OCI-LY7 (cell line): ENCODE data around the gene HSD17B4. TPM values are rescaled to one million over a fixed set of nuclear protein-coding genes. Genes with fewer than 3 reads are reported as not detected.

Experiments used
- BruUV-seq: library from RNA; stranded (reverse); fragments of 400-500 nt; replicated peaks from 2 replicates; lab custom pipeline; 2021; lab: Mats Ljungman, UMichigan
- CTCF ChIA-PET: fragments of 300-600 bp; sonication (Branson Sonifier 250); formaldehyde crosslinking; loops from one replicate; lab custom pipeline; 2022; ENCODE audit warnings: antibody characterized with exemption; ENCODE audit not compliant: unreplicated experiment; lab: Charles Lee
- POLR2A ChIA-PET: fragments of 300-600 bp; sonication (Branson Sonifier 250); formaldehyde crosslinking; loops from one replicate; lab custom pipeline; 2022; ENCODE audit warnings: antibody characterized with exemption; lab: Charles Lee
- DNase-seq: peaks from one replicate; pipeline ENCODE4 v3.0.0-alpha.2; 2015; ENCODE audit warnings: low spot score
- H2AFZ ChIP-seq: fragments of 200-600 bp; sonication (generic), shearing (Covaris generic); 2 replicates; pipeline ENCODE4 v1.6.1; 2014; ENCODE audit warnings: mild to moderate bottlenecking, antibody characterized with exemption, low read length, moderate library complexity
- H3K27ac ChIP-seq: fragments of 200-600 bp; sonication (generic); 2 replicates; pipeline ENCODE4 v1.5.1; 2014; ENCODE audit warnings: mixed run types, low read depth, mild to moderate bottlenecking, moderate library complexity, low read length, inconsistent platforms; ENCODE audit not compliant: poor library complexity, severe bottlenecking
- H3K36me3 ChIP-seq: fragments of 200-600 bp; sonication (generic); 2 replicates; pipeline ENCODE4 v1.6.1; 2014; ENCODE audit warnings: mild to moderate bottlenecking, antibody characterized with exemption, low read length, moderate library complexity, mixed read lengths; ENCODE audit not compliant: insufficient read depth
- H3K4me1 ChIP-seq: fragments of 200-600 bp; sonication (generic); 2 replicates; pipeline ENCODE4 v1.5.1; 2014; ENCODE audit warnings: mild to moderate bottlenecking, low read length; ENCODE audit not compliant: insufficient read depth, poor library complexity, severe bottlenecking
- H3K4me2 ChIP-seq: fragments of 200-600 bp; sonication (generic); 2 replicates; pipeline ENCODE4 v1.6.1; 2014; ENCODE audit warnings: mild to moderate bottlenecking, low read length
- H3K4me3 ChIP-seq: fragments of 200-600 bp; sonication (generic); 2 replicates; pipeline ENCODE4 v1.5.1; 2014; ENCODE audit warnings: mild to moderate bottlenecking, low read depth, low read length; ENCODE audit not compliant: poor library complexity, severe bottlenecking
- H3K79me2 ChIP-seq: fragments of 200-600 bp; sonication (generic); 2 replicates; pipeline ENCODE4 v1.6.1; 2016; ENCODE audit warnings: low read depth, mild to moderate bottlenecking, low read length, moderate library complexity, mixed read lengths; ENCODE audit not compliant: insufficient read depth
- H3K9me2 ChIP-seq: fragments of 200-600 bp; sonication (generic); 2 replicates; pipeline ENCODE4 v1.6.1; 2016; ENCODE audit warnings: mild to moderate bottlenecking, low read length, mixed read lengths; ENCODE audit not compliant: insufficient read depth
- H3K9me3 ChIP-seq: fragments of 200-600 bp; sonication (generic); 2 replicates; pipeline ENCODE4 v1.6.1; 2014; ENCODE audit warnings: mild to moderate bottlenecking, mixed run types, low read length, mixed read lengths
- H4K20me1 ChIP-seq: fragments of 200-600 bp; sonication (generic); 2 replicates; pipeline ENCODE4 v1.6.1; 2014; ENCODE audit warnings: mild to moderate bottlenecking, antibody characterized with exemption, low read length, moderate library complexity, mixed read lengths; ENCODE audit not compliant: insufficient read depth
- EZH2phosphoT487 ChIP-seq: fragments of 200-600 bp; sonication (generic); IDR thresholded peaks from 2 replicates; pipeline ENCODE4 v1.6.1; 2018; ENCODE audit warnings: low read depth, borderline replicate concordance, mild to moderate bottlenecking, mixed run types, antibody characterized with exemption, low read length, moderate library complexity, mixed read lengths
- intact Hi-C: fragments of 100-400 bp; cut with micrococcal nuclease; formaldehyde crosslinking; loops from one replicate; pipeline ENCODE4 v1.10.0; 2022; ENCODE audit not compliant: unreplicated experiment
- total RNA-seq, 2 experiments: library from RNA; depleted of rRNA in 1 of 2; stranded (reverse); fragments of >200 nt in 1 of 2; shearing (Covaris generic) in 1 of 2; gene quantifications; 2 replicates each; pipeline ENCODE4 v1.2.3, GENCODE V29; 2014 to 2022
- TF ChIP-seq, protein P1 (sequence below): fragments of 200-600 bp; sonication (generic); conservative IDR thresholded peaks from 2 replicates; pipeline ENCODE4 v1.5.1; 2014; ENCODE audit warnings: mild to moderate bottlenecking, antibody characterized with exemption, low read length, moderate library complexity, mixed read lengths

Gene HSD17B4
- total RNA-seq, 2 experiments from 2014 or later: 55.4 to 145 TPM

DNA sequence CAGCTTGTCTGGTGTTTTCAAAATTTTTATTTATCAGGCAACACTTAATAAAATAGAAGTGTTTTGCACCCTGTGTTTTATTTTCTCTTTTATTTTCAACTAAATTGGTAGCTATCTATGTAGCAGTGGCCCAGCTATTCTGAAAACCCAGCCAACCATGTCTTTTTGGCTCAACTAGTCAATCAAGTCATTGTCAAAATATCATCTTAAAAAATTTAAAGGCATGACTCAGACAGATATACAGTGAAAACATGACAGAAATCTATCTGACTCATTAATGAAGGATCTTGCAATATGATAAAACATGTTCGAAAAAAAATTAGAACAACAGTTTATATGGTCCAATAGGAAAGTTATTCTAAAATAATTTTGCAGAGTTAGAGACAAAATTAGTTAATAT lies 75.1 kb downstream of the HSD17B4 start:
- Histone ChIP-seq H3K4me3 (no peak overlapping the region), H3K79me2 (no peaks in the 10 kb centered on the region), H3K9me2 (no peaks in the 10 kb centered on the region), H3K4me2 (no peak overlapping the region), H3K36me3 (peaks cover 29% of the 10 kb centered on the region), H4K20me1 (no peaks in the 10 kb centered on the region), H3K9me3 (no peaks in the 10 kb centered on the region), H3K4me1 (no peaks in the 10 kb centered on the region), H3K27ac (no peak overlapping the region), H2AFZ (no peak overlapping the region)
- TF ChIP-seq EZH2phosphoT487: no peak
- TF ChIP-seq, protein P1, sequence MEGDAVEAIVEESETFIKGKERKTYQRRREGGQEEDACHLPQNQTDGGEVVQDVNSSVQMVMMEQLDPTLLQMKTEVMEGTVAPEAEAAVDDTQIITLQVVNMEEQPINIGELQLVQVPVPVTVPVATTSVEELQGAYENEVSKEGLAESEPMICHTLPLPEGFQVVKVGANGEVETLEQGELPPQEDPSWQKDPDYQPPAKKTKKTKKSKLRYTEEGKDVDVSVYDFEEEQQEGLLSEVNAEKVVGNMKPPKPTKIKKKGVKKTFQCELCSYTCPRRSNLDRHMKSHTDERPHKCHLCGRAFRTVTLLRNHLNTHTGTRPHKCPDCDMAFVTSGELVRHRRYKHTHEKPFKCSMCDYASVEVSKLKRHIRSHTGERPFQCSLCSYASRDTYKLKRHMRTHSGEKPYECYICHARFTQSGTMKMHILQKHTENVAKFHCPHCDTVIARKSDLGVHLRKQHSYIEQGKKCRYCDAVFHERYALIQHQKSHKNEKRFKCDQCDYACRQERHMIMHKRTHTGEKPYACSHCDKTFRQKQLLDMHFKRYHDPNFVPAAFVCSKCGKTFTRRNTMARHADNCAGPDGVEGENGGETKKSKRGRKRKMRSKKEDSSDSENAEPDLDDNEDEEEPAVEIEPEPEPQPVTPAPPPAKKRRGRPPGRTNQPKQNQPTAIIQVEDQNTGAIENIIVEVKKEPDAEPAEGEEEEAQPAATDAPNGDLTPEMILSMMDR: no peak
- POLR2A ChIA-PET: interaction anchor here (1.3 to 1.7 kb wide), 2 partner anchors 31 to 74 kb away, joined by 3 to 6 read pairs; no protein-coding TSS in a partner anchor
- CTCF ChIA-PET: no interaction called here
- intact Hi-C loops: no loop called here
- no TSS peak for BruUV-seq
- no peak for DNase-seq

DNA sequence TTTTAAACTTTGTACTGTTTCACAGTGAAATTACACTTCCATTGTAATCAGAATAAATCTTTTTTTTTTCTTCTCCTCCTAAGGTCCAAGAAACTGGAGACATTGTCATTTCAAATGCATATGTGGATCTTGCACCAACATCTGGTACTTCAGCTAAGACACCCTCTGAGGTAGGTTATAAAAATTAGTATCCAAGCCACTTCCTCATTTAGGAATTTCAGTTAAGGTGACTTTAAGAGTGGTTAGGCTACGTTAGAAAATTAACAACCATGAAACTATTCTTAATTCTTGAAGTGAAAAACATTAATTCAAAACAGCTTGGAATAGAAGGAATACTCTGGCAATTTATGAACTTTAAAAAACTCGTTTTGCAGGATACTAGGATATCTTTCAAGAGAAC lies 77.5 kb downstream of the HSD17B4 start:
- POLR2A ChIA-PET: no interaction called here
- BruUV-seq: no TSS peak
- no peak overlapping the region for H3K27ac ChIP-seq
- H3K36me3 ChIP-seq: peaks cover 29% of the 10 kb centered on the region
- H3K4me3 ChIP-seq: no peak overlapping the region
- no peak overlapping the region for H2AFZ ChIP-seq
- H3K4me2 ChIP-seq: no peak overlapping the region
- CTCF ChIA-PET: no interaction called here
- H3K9me2 ChIP-seq: no peaks in the 10 kb centered on the region
- H4K20me1 ChIP-seq: no peaks in the 10 kb centered on the region
- no peak for TF ChIP-seq EZH2phosphoT487
- TF ChIP-seq, protein P1: no peak
- intact Hi-C loops: no loop called here
- no peaks in the 10 kb centered on the region for H3K4me1 ChIP-seq
- no peak for DNase-seq
- no peaks in the 10 kb centered on the region for H3K9me3 ChIP-seq
- H3K79me2 ChIP-seq: no peaks in the 10 kb centered on the region

DNA sequence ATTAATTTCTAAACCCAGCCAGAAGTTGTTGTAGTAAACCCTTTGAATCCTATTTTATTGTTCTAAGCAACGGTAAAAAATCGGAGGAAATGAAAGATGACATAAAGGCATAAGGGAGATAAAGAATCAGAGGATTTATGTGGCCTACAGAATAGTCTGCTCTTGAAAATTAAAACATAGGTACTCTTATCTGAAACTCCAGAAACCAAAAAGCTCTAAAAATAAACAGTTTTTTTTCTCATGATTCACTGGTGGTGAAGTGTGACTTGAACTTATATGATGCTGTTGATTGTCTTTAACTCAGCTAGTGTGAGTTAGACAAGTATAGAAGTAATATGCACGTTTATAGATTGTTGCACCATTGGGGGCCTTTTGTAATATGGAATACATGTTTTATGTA lies 80.3 kb downstream of the HSD17B4 start:
- H3K9me3 ChIP-seq: no peaks in the 10 kb centered on the region
- intact Hi-C loops: no loop called here
- H2AFZ ChIP-seq: no peak overlapping the region
- no peak overlapping the region for H3K4me3 ChIP-seq
- BruUV-seq: no TSS peak
- no peaks in the 10 kb centered on the region for H4K20me1 ChIP-seq
- H3K79me2 ChIP-seq: no peaks in the 10 kb centered on the region
- no peak for TF ChIP-seq EZH2phosphoT487
- TF ChIP-seq, protein P1: no peak
- POLR2A ChIA-PET: interaction anchor here (0.5 to 1.4 kb wide), 2 partner anchors 13 to 1367 kb away, joined by 3 read pairs; no protein-coding TSS in a partner anchor
- no peaks in the 10 kb centered on the region for H3K4me1 ChIP-seq
- H3K36me3 ChIP-seq: peaks cover 18% of the 10 kb centered on the region
- no peak overlapping the region for H3K27ac ChIP-seq
- H3K9me2 ChIP-seq: no peaks in the 10 kb centered on the region
- no peak overlapping the region for H3K4me2 ChIP-seq
- CTCF ChIA-PET: no interaction called here
- no peak for DNase-seq
